Measurements from ENCODE around the gene MAGI2.

DNA sequence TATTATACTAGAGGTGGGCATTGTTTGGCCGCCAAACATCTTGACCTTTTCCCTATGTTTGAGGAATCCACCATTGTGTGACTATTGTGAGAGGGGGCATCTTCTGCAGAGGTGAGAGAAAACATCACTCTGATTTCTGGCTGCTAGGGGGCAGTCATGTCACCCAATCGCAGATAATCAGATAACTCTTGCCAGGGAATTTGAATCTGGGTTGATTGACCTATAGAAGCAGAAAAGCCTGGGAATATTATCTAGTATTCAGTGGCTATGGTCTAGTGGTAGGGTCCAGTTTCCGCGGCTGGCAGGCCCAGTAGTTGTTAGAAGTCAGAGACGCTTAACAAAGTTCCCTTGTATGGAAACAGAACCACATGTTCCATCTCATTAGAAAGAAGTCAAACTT is 846.4 kb downstream of the MAGI2 start:
- TF ChIP-seq, protein P1, sequence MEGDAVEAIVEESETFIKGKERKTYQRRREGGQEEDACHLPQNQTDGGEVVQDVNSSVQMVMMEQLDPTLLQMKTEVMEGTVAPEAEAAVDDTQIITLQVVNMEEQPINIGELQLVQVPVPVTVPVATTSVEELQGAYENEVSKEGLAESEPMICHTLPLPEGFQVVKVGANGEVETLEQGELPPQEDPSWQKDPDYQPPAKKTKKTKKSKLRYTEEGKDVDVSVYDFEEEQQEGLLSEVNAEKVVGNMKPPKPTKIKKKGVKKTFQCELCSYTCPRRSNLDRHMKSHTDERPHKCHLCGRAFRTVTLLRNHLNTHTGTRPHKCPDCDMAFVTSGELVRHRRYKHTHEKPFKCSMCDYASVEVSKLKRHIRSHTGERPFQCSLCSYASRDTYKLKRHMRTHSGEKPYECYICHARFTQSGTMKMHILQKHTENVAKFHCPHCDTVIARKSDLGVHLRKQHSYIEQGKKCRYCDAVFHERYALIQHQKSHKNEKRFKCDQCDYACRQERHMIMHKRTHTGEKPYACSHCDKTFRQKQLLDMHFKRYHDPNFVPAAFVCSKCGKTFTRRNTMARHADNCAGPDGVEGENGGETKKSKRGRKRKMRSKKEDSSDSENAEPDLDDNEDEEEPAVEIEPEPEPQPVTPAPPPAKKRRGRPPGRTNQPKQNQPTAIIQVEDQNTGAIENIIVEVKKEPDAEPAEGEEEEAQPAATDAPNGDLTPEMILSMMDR (IDR thresholded peaks at IDR 0.05; ENCODE audit: low read depth, low read length, poor library complexity, severe bottlenecking): peak; percentile 59
- no peak for TF ChIP-seq EZH2phosphoT487 (IDR thresholded peaks at IDR 0.05; ENCODE audit: borderline replicate concordance, low read length)
